Fibroblast of lung (primary cell): ENCODE data around the gene SEMA4G.

Experiments
- CTCF ChIP-seq, 2 donors: IDR thresholded peaks in 1 of 2; conservative IDR thresholded peaks in 1 of 2; 1 replicate in 1 of 2; 2 replicates in 1 of 2; pipeline ENCODE4 v1.5.1; 2011 to 2012; ENCODE audit warnings: low read length in 2 of 2, control low read depth in 1 of 2, inconsistent platforms in 1 of 2, low read depth in 1 of 2, mild to moderate bottlenecking in 1 of 2
- EZH2 ChIP-seq: IDR thresholded peaks from 2 replicates; pipeline ENCODE4 v1.5.1; 2012; ENCODE audit warnings: low read length, control low read depth, mild to moderate bottlenecking; ENCODE audit errors: missing control alignments

GRCh38 chr10:101007099-101007711, 37.9 kb downstream of the SEMA4G start:
- no peak for TF ChIP-seq CTCF (conservative IDR thresholded peaks at IDR 0.05 in 1 of 2, IDR thresholded peaks at IDR 0.05 in 1 of 2; ENCODE audit: low read depth in 1 of 2, low read length in 2 of 2)
- TF ChIP-seq EZH2 = no peak
